Measurements from ENCODE around the gene INPP5D. TPM values are rescaled to one million over a fixed set of nuclear protein-coding genes. Genes with fewer than 3 reads are reported as not detected.
"Not testable (repeated sequence)": the region's sequence is repeated elsewhere in the genome, so short reads cannot be mapped to it uniquely, and the experiment has no call there.

INPP5D gene
- total RNA-seq, 1 donor from 2014 or later: 33.3 TPM

DNA sequence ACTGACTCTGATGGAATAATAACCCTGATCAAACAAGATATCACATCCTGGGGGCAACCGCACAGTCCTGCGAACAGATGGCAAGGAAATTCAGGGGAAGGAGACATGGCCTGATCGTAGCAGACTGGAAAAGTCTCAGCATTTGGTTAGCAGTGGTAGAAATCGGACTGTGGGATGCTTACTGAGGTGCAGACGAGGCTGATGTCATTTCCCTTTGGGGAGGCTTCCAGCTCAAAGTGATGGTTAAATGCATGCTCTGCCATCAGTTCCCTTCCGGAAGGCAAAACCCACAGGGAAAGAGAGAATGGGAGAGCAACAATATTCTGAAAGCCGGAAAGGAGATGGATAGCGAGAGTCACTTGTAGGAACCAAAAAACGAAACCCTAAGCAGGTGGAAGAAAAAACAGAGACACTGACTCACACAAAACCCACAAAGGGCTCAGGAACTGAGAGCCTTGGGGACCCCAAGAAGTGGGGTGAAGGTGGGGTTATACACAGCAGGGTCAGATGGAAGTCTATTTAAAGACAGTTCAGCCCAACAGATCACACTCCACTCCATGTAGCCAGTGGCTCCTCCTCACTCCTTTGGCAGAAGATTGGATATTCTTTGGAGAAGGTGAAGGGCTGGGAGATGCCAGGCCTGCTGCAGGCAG lies 93.1 kb downstream of the INPP5D start:
- ATAC-seq: no peak

DNA sequence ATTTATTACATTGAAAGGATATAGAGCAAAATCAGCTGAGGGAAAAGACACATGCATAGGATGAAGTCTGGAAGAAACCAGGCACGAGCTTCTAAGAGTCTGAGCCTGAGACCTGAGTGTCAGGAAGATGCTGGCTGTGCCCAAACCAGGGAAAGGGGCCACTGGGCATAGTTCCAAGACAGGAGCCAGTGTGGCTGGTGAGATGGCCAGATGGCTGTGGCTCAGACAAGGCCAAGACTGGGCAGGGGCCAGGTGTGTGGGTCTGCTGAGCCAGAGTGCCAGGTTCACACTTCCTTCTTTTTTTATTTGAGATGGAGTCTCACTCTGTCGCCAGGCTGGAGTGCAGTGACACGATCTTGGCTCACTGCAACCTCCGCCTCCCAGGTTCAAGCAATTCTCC lies 95.9 kb downstream of the INPP5D start:
- Histone ChIP-seq H3K4me3 (no peak overlapping the region), H3K4me1 (no peaks in the 10 kb centered on the region), H3K36me3 (peaks cover 7% of the 10 kb centered on the region), H3K9me3 (no peaks in the 10 kb centered on the region), H3K27me3 (no peaks in the 10 kb centered on the region), H3K27ac (no peak overlapping the region)
- intact Hi-C loops (cut with DNase I): no loop called here
- DNase-seq (no peak), ATAC-seq (no peak)
- TF ChIP-seq, protein P1, sequence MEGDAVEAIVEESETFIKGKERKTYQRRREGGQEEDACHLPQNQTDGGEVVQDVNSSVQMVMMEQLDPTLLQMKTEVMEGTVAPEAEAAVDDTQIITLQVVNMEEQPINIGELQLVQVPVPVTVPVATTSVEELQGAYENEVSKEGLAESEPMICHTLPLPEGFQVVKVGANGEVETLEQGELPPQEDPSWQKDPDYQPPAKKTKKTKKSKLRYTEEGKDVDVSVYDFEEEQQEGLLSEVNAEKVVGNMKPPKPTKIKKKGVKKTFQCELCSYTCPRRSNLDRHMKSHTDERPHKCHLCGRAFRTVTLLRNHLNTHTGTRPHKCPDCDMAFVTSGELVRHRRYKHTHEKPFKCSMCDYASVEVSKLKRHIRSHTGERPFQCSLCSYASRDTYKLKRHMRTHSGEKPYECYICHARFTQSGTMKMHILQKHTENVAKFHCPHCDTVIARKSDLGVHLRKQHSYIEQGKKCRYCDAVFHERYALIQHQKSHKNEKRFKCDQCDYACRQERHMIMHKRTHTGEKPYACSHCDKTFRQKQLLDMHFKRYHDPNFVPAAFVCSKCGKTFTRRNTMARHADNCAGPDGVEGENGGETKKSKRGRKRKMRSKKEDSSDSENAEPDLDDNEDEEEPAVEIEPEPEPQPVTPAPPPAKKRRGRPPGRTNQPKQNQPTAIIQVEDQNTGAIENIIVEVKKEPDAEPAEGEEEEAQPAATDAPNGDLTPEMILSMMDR (IDR thresholded peaks at IDR 0.05): no peak

More for the DNA sequence above, 93.1 kb downstream of the INPP5D start:
- no peaks in the 10 kb centered on the region for H3K9me3 ChIP-seq
- intact Hi-C loops (cut with DNase I): no loop called here
- no peaks in the 10 kb centered on the region for H3K4me1 ChIP-seq
- no peak overlapping the region for H3K27ac ChIP-seq
- no peak for DNase-seq
- H3K27me3 ChIP-seq: no peaks in the 10 kb centered on the region
- H3K4me3 ChIP-seq: no peak overlapping the region
- peaks cover 9% of the 10 kb centered on the region for H3K36me3 ChIP-seq
- TF ChIP-seq, protein P1 (IDR thresholded peaks at IDR 0.05): no peak

DNA sequence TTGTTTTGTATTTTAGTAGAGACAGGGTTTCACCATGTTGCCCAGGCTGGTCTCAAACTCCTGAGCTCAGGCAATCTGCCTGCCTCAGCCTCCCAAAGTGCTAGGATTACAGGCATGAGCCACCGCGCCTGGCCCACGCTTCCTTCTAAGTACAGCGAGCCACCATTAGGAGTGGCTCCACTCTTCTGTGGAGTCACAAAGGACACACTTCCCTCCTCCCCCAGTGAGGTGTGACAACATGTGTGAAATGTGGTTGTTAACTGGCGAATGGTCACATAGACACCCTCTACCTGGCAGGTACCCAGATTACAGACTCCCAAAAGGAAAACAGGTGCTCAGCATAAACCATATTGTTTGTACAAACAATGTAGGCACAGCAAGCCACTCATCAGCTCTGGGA lies 96.3 kb downstream of the INPP5D start:
- intact Hi-C loops (cut with DNase I); DNase-seq; H3K27ac ChIP-seq; H3K9me3 ChIP-seq; H3K27me3 ChIP-seq; H3K36me3 ChIP-seq; ATAC-seq; H3K4me3 ChIP-seq; H3K4me1 ChIP-seq: not testable (repeated sequence)

DNA sequence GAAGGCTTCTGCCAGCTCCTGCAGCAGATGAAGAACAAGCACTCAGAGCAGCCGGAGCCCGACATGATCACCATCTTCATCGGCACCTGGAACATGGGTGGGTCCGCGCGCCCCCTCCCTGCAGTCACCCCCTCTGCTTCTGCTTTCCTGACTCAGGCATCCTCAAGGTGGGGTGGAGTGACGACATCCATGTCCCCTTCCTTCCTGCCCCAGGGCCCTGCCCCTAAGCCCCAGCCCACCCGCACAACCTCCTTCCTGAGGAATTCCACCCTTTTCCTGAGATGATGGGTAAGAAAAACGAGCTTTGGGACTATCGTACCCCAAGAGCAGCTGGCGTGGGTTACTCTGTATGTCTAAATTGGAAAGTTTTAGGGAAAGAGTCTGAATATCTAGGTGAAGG lies 101.6 kb downstream of the INPP5D start:
- Histone ChIP-seq H3K4me3 (no peak overlapping the region), H3K4me1 (peaks cover 13% of the 10 kb centered on the region), H3K9me3 (no peaks in the 10 kb centered on the region), H3K27ac (no peak overlapping the region), H3K27me3 (no peaks in the 10 kb centered on the region), H3K36me3 (peaks cover 7% of the 10 kb centered on the region)
- no peak for ATAC-seq
- no peak for DNase-seq
- intact Hi-C loops (cut with DNase I): no loop called here
- TF ChIP-seq, protein P1 (IDR thresholded peaks at IDR 0.05): no peak

DNA sequence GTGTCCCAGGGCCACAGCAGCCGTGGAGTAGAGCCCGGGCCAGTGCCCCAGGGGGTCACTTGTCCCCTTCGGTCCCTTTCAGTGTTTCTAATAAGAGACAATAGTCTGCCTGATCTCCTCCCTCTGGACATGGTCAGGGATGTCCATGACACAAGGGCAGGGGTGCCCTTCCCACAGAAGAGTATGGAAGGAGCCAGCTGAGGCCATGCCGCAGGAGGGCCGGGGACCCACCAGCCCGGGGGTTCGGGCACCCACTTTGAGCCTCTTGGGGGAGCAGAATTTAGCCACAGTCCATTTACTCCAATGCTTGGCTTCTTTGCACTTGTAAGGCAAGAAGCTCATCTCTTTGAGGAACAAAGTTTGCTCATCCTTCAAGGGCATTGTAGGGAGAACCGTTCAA lies 102.6 kb downstream of the INPP5D start:
- H3K4me1 ChIP-seq: peaks cover 13% of the 10 kb centered on the region
- intact Hi-C loops (cut with DNase I): no loop called here
- H3K27ac ChIP-seq: no peak overlapping the region
- TF ChIP-seq, protein P1 (IDR thresholded peaks at IDR 0.05): no peak
- DNase-seq (no peak), ATAC-seq (no peak)
- H3K36me3 ChIP-seq: peaks cover 7% of the 10 kb centered on the region
- H3K9me3 ChIP-seq: no peaks in the 10 kb centered on the region
- no peaks in the 10 kb centered on the region for H3K27me3 ChIP-seq
- no peak overlapping the region for H3K4me3 ChIP-seq

DNA sequence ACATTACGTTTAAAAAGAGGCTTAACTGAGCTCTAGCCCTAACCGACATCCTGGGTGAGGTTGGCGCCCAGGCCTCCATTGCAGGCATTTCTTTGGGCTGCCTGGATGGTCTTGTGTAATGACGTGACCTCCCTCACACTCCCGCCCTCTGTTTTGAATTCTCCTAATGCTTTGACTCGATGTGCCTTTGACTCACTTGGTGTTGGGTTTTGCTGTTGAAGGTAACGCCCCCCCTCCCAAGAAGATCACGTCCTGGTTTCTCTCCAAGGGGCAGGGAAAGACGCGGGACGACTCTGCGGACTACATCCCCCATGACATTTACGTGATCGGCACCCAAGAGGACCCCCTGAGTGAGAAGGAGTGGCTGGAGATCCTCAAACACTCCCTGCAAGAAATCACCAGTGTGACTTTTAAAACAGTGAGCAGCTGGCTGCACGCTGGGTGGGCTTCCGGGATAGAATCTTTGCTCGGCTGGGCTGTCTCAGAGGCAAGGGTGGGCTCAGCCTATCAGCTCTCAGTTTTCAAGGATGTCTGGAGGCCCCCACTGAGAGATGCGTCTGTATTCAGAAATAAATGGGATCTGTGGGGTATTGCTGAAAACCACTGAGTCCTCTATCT lies 103.5 kb downstream of the INPP5D start:
- ATAC-seq: no peak
- intact Hi-C loops (cut with DNase I): no loop called here
- peaks cover 13% of the 10 kb centered on the region for H3K4me1 ChIP-seq
- H3K27ac ChIP-seq: no peak overlapping the region
- TF ChIP-seq, protein P1 (IDR thresholded peaks at IDR 0.05): no peak
- DNase-seq: no peak
- no peaks in the 10 kb centered on the region for H3K27me3 ChIP-seq
- H3K36me3 ChIP-seq: peaks cover 6% of the 10 kb centered on the region
- H3K9me3 ChIP-seq: no peaks in the 10 kb centered on the region
- no peak overlapping the region for H3K4me3 ChIP-seq
